Cardiac muscle cell (in vitro differentiated cells and primary cell): ENCODE results near the gene MTHFS. TPM values are rescaled to one million over a fixed set of nuclear protein-coding genes. Genes with fewer than 3 reads are reported as not detected.
A peak's percentile ranks its signal among the peaks of the same experiment; 100 is the strongest.

Experiments
- DNase-seq, 2 donors: peaks; one replicate each; pipeline versions ENCODE4 v3.0.0 to v3.0.0-alpha.2; 2010 to 2017; ENCODE audit warnings: low read depth in 1 of 2, low spot score in 1 of 2
- H3K27ac ChIP-seq: fragments of 200-600 bp; sonication (generic); 2 replicates; pipeline ENCODE4 v1.5.1; 2016
- H3K27me3 ChIP-seq: fragments of 200-600 bp; sonication (generic); 2 replicates; pipeline ENCODE4 v1.6.0; 2016; ENCODE audit warnings: control low read depth
- H3K36me3 ChIP-seq: fragments of 200-600 bp; sonication (generic); 2 replicates; pipeline ENCODE4 v1.5.1; 2016; ENCODE audit warnings: control low read depth
- H3K4me1 ChIP-seq: fragments of 200-600 bp; sonication (generic); 2 replicates; pipeline ENCODE4 v1.8.1; 2017; ENCODE audit warnings: low read depth, mild to moderate bottlenecking, mixed run types
- H3K4me3 ChIP-seq: fragments of 200-600 bp; sonication (generic); 2 replicates; pipeline ENCODE4 v1.5.1; 2016; ENCODE audit warnings: mild to moderate bottlenecking
- H3K9me3 ChIP-seq: fragments of 200-600 bp; sonication (generic); 2 replicates; pipeline ENCODE4 v1.5.1; 2017; ENCODE audit warnings: low read depth, mild to moderate bottlenecking, control low read depth
- CTCF ChIP-seq: IDR thresholded peaks from 2 replicates; pipeline ENCODE4 v1.5.1; 2012; ENCODE audit warnings: low read depth, mild to moderate bottlenecking, low read length
- polyA plus RNA-seq: library from polyadenylated mRNA; unstranded; fragments of >200 nt; fragmentation: Nextera tagmentation; extraction: Ambion mirVana; gene quantifications from 2 replicates; pipeline ENCODE4 v1.2.1, GENCODE V29; 2016
- total RNA-seq: library from RNA; depleted of rRNA; stranded (reverse); fragments of >200 nt; gene quantifications from 2 replicates; pipeline ENCODE4 v1.2.3, GENCODE V29; 2016

Gene MTHFS
- total and polyA plus RNA-seq, 2 experiments from 2014 or later = 37.8 to 48.6 TPM

- no peaks in the 10 kb centered on the region for H3K36me3 ChIP-seq
- TF ChIP-seq CTCF = no peak
- H3K4me3 ChIP-seq = no peak overlapping the region
- no peaks in the 10 kb centered on the region for H3K27me3 ChIP-seq
- H3K4me1 ChIP-seq = peaks cover 28% of the 10 kb centered on the region
- no peak for DNase-seq
- no peaks in the 10 kb centered on the region for H3K9me3 ChIP-seq
- H3K27ac ChIP-seq = peak overlapping the region; percentile 2
These were observed 72.6 kb downstream of the MTHFS start for GRCh38 chr15:79824136-79824701.

- H3K36me3 ChIP-seq = no peaks in the 10 kb centered on the region
- H3K4me3 ChIP-seq = no peak overlapping the region
- no peaks in the 10 kb centered on the region for H3K27me3 ChIP-seq
- DNase-seq = no peak
- H3K9me3 ChIP-seq = no peaks in the 10 kb centered on the region
- H3K4me1 ChIP-seq = peaks cover 14% of the 10 kb centered on the region
- no peak for TF ChIP-seq CTCF
- no peak overlapping the region for H3K27ac ChIP-seq
These were observed 76.0 kb downstream of the MTHFS start for GRCh38 chr15:79820820-79821219.

- H3K4me1 ChIP-seq = peaks cover 14% of the 10 kb centered on the region
- H3K4me3 ChIP-seq = no peak overlapping the region
- H3K27ac ChIP-seq = no peak overlapping the region
- TF ChIP-seq CTCF = no peak
- H3K36me3 ChIP-seq = no peaks in the 10 kb centered on the region
- DNase-seq = no peak
- H3K27me3 ChIP-seq = no peaks in the 10 kb centered on the region
- no peaks in the 10 kb centered on the region for H3K9me3 ChIP-seq
These were observed 76.6 kb downstream of the MTHFS start for GRCh38 chr15:79820176-79820575.

GRCh38 chr15:79816571-79816970, 80.2 kb downstream of the MTHFS start:
- no peaks in the 10 kb centered on the region for H3K36me3 ChIP-seq
- no peaks in the 10 kb centered on the region for H3K27me3 ChIP-seq
- no peak overlapping the region for H3K4me3 ChIP-seq
- no peaks in the 10 kb centered on the region for H3K9me3 ChIP-seq
- peaks cover 6% of the 10 kb centered on the region for H3K4me1 ChIP-seq
- no peak for TF ChIP-seq CTCF
- no peak overlapping the region for H3K27ac ChIP-seq
- DNase-seq = no peak

- Histone ChIP-seq H3K36me3 (no peaks in the 10 kb centered on the region), H3K4me3 (no peak overlapping the region), H3K27ac (no peak overlapping the region), H3K27me3 (no peaks in the 10 kb centered on the region), H3K9me3 (no peaks in the 10 kb centered on the region), H3K4me1 (peaks cover 6% of the 10 kb centered on the region)
- DNase-seq = no peak
- no peak for TF ChIP-seq CTCF
These were observed 81.3 kb downstream of the MTHFS start for GRCh38 chr15:79815468-79815867.
